ENCODE results near the gene ZBTB21.

ZBTB21 gene

DNA sequence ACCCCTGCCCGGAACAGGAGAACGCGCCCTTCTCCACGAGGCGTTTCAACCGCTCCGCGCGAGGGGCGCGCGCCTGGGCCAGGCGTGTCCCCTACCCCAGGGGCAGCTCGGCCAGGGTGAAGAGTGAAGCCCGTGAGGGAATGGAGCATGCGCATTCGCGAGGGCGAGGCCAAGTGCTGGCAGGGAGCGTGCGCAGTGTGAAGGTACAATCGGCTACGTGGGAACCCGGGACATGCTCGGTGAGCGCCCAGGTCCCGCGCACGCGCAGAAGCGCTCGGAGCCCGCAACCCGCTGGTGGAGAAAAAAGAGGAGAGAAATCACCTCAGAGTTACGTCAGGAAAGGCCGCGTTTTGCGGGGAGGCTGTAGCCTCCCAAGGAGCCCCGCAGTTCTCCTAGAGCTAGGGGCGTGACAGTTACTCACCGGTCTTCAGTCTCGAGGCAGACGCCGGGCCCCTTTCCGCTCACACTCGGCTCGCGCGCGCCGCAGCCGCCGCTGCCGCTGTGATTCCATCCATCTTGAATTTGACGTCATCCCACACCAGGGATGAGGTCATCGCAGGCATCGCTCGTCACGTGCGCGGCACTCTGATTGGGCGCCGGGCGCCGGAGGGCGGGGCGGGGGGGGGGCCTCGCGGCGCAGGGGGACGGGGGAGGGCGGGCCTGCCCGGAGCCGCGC, at the start of gene ZBTB21:
Gene ZBTB21 (minus strand): TSS at position 530 of the 676 bp plus-strand sequence. CDS start 16,265 bp downstream, outside the sequence.
- peaks cover 28% of the 10 kb centered on the region for H3K4me1 Mint-ChIP-seq
- peak; percentile 91 for ATAC-seq
- peak within 1 kb of the TSS; percentile 99 for H3K27ac Mint-ChIP-seq
- no peaks in the 10 kb centered on the region for H3K9me3 Mint-ChIP-seq
- peak; percentile 96 to 99 for DNase-seq (ENCODE audit: low spot score in 2 of 2)
- peaks cover 40% of the 10 kb centered on the region for H3K36me3 Mint-ChIP-seq
- H3K4me3 Mint-ChIP-seq: peak within 1 kb of the TSS; percentile 89

DNA sequence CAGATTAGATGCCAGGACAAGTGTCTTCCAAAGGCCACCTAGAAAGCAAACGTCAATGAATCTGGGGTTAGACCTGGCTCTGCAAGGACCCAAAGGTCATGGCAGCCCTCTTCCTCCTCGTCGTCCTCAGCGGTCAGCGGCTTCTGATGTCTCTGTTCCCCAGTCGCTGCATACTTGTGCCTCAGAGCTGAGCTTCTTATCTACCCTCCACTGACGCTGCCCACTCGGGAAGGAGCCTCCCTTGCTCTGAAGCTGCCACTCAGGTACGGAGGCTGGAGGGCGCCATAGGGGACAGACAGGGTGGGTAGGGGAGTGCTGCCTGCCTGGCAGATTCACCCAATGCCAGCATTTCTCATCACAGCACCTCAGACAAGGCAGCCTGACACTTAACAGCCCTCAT, 49.6 kb upstream of the ZBTB21 start:
- no peak overlapping the region for H3K27ac Mint-ChIP-seq
- H3K9me3 Mint-ChIP-seq: no peaks in the 10 kb centered on the region
- peaks cover 38% of the 10 kb centered on the region for H3K4me1 Mint-ChIP-seq
- H3K36me3 Mint-ChIP-seq: no peaks in the 10 kb centered on the region
- DNase-seq (ENCODE audit: low spot score in 2 of 2) (no peak), ATAC-seq (no peak)
- no peak overlapping the region for H3K4me3 Mint-ChIP-seq

DNA sequence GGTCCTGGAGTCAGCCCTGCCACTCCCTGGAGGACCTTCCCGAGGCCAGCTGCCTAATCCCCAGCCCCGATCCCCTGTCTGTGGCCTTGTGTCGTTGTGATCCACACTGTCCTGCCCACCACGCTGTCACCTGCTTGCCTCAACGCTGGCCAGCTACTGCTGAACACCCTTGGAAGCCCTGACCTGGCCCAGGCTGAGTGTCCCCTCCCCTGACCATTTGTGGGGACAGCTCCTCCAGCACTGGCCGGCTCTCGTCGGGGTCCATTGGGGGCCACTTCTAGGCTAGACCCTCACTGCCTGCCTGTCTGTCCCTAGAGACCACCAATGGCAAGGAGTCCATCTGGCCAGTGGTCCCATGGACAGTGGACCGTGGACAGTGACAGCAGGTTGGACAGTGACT, 49.0 kb upstream of the ZBTB21 start:
- Mint-ChIP-seq H3K9me3 (no peaks in the 10 kb centered on the region), H3K36me3 (no peaks in the 10 kb centered on the region), H3K4me3 (no peak overlapping the region), H3K4me1 (peaks cover 33% of the 10 kb centered on the region), H3K27ac (no peak overlapping the region)
- DNase-seq (ENCODE audit: low spot score in 2 of 2): no peak
- no peak for ATAC-seq

- DNase-seq (ENCODE audit: low spot score in 2 of 2) (no peak), ATAC-seq (no peak)
- H3K4me1 Mint-ChIP-seq: peaks cover 29% of the 10 kb centered on the region
- no peaks in the 10 kb centered on the region for H3K9me3 Mint-ChIP-seq
- no peaks in the 10 kb centered on the region for H3K36me3 Mint-ChIP-seq
- H3K4me3 Mint-ChIP-seq: no peak overlapping the region
- H3K27ac Mint-ChIP-seq: no peak overlapping the region
Observed at GRCh38 chr21:42058631-42059111, 48.5 kb upstream of the ZBTB21 start.

DNA sequence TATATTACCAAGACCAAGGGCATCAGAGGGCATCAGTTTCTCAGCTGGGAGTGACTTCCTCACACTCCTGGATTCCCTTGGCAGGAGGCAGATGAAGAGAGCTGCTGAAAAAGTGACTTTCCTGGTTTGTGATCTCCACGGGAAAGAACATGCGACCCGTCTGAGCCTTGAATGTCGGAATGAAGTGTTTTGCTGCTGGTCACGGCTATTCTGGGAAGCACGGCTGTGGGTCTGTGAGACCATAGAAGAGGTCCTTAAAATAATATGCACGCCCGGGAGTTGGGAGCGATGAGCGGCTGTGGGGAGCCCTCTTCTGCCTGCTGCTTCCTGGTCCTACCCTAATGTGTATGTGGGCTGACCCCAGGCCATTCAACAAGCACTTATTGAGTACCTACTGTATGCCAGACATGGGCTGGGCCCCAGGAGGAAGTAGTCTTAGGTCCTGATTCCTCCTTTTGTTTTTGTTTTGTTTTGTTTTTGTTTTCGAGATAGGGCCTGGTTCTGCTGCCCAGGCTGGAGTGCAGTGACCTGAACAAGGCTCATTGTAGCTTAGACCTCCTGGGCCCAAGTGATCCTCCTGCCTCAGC, 47.8 kb upstream of the ZBTB21 start:
- no peaks in the 10 kb centered on the region for H3K36me3 Mint-ChIP-seq
- no peak overlapping the region for H3K27ac Mint-ChIP-seq
- H3K4me3 Mint-ChIP-seq: no peak overlapping the region
- no peak for ATAC-seq
- peaks cover 21% of the 10 kb centered on the region for H3K4me1 Mint-ChIP-seq
- DNase-seq (ENCODE audit: low spot score in 2 of 2): no peak
- H3K9me3 Mint-ChIP-seq: no peaks in the 10 kb centered on the region

DNA sequence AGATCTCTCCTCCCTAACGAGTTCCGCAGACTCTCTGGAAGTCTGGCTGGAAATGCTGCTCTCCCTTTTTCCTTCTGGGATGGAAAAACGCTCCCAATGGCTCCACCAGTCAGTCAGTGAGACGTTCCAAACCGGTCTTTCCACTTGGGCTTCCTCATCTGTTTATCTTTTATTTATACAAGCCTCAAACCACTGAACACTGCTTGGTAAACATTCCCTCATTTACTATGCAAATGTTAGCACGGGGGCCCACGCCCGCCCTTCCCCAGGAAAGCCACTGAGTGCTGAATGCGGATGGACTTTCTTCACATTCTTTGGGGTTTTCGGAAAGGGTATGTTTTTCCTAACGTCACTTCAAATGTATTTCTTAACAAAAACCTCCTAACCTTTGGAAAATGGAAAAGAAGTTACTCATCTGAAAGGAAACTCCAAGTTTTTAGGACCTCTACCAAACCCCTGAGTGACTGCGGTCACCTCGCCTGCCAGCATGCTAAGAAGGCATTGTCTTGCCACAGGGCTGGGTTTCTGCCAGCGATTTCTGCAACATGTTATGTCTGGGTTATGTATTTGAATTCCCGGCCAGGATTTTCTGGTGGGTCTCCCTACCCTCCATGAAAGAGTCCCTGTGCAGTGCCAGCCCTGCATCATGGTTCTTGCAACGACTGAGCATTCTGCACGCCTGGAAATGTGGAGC, 47.0 kb upstream of the ZBTB21 start:
- peaks cover 13% of the 10 kb centered on the region for H3K4me1 Mint-ChIP-seq
- no peak overlapping the region for H3K27ac Mint-ChIP-seq
- no peak overlapping the region for H3K4me3 Mint-ChIP-seq
- no peaks in the 10 kb centered on the region for H3K36me3 Mint-ChIP-seq
- ATAC-seq (no peak), DNase-seq (ENCODE audit: low spot score in 2 of 2) (no peak)
- H3K9me3 Mint-ChIP-seq: no peaks in the 10 kb centered on the region

DNA sequence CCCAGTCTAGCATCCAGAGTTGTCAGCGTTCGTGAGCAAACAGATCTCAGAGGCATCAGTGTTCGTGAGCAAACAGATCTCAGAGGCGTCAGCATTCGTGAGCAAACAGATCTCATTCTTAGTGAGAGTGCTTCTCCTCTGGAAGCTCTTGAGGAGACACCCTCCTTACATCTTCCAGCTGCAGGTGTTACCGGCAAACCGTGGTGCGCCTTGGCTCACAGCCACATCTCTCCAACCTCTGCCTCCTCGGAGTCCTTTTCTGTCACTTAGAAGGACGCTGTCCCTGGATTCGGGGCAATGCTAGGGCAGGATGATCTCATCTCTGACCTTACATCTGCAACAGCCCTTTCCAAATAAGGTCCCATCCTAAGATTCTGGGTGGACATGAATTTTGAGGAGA, 46.3 kb upstream of the ZBTB21 start:
- Mint-ChIP-seq H3K27ac (no peak overlapping the region), H3K4me3 (no peak overlapping the region), H3K36me3 (no peaks in the 10 kb centered on the region), H3K9me3 (no peaks in the 10 kb centered on the region), H3K4me1 (peaks cover 7% of the 10 kb centered on the region)
- no peak for ATAC-seq
- no peak for DNase-seq (ENCODE audit: low spot score in 2 of 2)

DNA sequence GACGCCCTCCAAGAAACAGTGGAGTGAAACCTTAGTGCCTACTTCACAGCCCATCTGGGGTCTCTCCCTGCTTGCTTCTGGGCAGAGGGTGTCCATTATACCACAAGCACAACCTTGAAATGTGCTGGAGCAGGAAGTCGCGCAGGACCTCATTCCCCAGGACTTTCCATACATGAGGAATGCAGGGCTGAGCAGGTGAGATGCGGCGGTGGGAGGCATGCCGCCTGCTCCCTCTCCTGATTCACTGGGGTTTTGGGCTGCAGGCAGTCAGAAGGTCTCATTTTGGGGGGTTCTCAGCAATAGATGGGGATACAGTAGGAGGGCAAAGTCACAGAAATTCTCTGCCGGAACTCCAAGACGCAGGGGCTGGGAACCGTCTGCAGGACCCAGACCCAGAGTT, 45.3 kb upstream of the ZBTB21 start:
- DNase-seq (ENCODE audit: low spot score in 2 of 2): no peak
- H3K36me3 Mint-ChIP-seq: no peaks in the 10 kb centered on the region
- H3K4me3 Mint-ChIP-seq: no peak overlapping the region
- ATAC-seq: no peak
- H3K4me1 Mint-ChIP-seq: no peaks in the 10 kb centered on the region
- no peak overlapping the region for H3K27ac Mint-ChIP-seq
- H3K9me3 Mint-ChIP-seq: no peaks in the 10 kb centered on the region

DNA sequence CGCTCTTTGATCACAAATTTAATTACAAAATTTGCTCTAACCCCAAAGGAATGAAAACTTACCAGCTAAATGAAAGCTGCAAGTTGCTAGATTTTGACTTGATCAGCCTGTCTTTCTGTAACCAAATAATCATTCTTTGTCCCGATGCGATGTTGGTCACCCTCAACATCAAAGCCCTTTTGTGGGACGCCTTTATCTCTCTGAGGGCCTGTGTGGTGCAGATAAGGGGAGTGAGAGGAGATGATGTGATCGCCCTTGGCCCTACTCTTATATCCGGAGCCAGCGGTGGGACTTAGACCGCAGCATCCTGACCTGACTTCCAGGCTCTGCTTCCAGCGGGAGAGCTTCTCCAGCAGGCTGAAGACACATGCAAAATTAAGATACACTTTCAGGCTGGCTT, 41.6 kb upstream of the ZBTB21 start:
- no peak for DNase-seq (ENCODE audit: low spot score in 2 of 2)
- Mint-ChIP-seq H3K27ac (no peak overlapping the region), H3K4me1 (no peaks in the 10 kb centered on the region), H3K36me3 (no peaks in the 10 kb centered on the region), H3K4me3 (no peak overlapping the region), H3K9me3 (no peaks in the 10 kb centered on the region)
- no peak for ATAC-seq

DNA sequence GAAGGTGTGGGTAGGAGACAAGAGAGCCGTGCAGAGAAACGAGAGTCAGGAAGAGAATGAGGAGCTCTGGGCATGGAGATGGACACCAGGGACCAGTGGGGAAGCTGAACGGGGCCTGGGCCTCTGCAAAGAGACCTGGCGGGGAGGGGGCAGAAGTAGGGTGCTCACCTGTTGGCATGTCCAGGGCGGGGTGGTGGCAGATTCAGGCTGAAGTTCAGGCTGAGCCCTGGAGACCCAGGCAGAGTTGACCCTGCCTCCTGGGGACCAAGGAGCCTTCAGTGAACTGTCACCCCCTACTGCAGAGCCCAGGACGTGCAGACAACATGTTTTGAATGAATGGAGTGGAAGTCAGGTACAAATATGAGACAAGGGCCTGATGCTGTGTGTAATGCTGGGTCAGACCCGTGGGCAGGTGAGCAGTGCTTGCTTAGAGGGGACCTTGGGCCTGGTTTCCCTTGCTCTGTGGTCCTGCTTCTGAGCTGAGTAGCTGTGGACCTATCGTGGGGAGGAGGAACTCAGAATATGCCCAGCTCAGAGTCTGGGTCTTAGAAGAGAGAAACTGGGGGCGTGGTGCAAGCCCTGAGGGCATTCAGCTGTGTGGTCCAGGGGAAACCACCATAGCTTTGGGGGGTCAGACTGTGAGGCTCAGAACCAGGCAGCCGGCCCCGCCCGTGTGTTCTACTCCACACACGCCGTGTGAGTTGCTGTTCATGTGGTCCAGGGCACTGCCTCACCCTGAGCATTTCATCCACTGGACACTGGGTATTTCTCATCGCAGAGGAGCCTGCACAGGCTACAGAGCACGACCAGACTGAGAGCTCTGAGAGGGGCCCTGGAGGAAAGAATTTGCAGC, 39.6 kb upstream of the ZBTB21 start:
- ATAC-seq (peak; percentile 26), DNase-seq (ENCODE audit: low spot score in 2 of 2) (no peak)
- Mint-ChIP-seq H3K4me1 (no peaks in the 10 kb centered on the region), H3K36me3 (no peaks in the 10 kb centered on the region), H3K27ac (no peak overlapping the region), H3K9me3 (no peaks in the 10 kb centered on the region), H3K4me3 (no peak overlapping the region)

GRCh38 chr21:42048870-42049577, 38.9 kb upstream of the ZBTB21 start:
- H3K9me3 Mint-ChIP-seq: no peaks in the 10 kb centered on the region
- no peaks in the 10 kb centered on the region for H3K4me1 Mint-ChIP-seq
- DNase-seq (ENCODE audit: low spot score in 2 of 2): no peak
- no peak overlapping the region for H3K4me3 Mint-ChIP-seq
- H3K27ac Mint-ChIP-seq: no peak overlapping the region
- no peak for ATAC-seq
- no peaks in the 10 kb centered on the region for H3K36me3 Mint-ChIP-seq

DNA sequence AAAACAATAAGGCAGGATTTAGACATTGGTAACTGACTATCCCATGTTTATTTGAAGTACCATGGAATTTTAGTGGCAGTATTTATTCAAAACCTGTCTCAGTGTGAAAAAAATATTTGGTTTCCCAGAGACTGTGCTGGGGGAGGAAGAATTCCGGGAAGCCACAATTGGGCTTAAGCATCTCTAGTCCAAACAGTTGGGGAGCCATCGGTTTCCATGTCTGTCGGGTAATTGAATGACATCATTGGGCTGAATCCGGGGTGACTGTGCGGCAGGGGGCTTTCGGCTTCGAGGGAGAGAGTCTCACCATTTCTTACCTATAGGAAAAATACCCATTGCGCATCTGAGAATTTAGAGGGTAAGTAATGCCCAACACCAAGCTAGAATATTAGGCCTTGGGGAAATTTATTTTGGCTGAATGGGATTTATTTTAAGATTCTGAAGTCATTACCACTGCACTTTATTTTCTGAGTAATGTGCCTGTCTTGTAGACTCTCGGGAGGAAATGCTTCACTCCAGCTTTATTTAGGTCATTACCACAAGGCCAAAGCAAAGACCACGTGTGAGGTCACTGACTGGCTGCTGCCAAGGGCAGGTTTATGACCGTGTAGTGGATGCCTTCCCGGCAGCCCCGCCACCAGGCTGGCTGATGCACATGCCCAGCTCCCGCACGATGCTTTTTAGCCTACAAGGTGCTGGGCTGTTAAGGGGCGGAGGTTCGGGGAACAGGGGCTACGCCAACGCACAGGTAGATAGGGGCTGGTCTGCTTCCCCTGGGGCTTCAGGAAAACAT, 37.9 kb upstream of the ZBTB21 start:
- Mint-ChIP-seq H3K27ac (no peak overlapping the region), H3K36me3 (no peaks in the 10 kb centered on the region), H3K9me3 (no peaks in the 10 kb centered on the region), H3K4me3 (no peak overlapping the region), H3K4me1 (no peaks in the 10 kb centered on the region)
- DNase-seq (ENCODE audit: low spot score in 2 of 2) (no peak), ATAC-seq (peak; percentile 40)

DNA sequence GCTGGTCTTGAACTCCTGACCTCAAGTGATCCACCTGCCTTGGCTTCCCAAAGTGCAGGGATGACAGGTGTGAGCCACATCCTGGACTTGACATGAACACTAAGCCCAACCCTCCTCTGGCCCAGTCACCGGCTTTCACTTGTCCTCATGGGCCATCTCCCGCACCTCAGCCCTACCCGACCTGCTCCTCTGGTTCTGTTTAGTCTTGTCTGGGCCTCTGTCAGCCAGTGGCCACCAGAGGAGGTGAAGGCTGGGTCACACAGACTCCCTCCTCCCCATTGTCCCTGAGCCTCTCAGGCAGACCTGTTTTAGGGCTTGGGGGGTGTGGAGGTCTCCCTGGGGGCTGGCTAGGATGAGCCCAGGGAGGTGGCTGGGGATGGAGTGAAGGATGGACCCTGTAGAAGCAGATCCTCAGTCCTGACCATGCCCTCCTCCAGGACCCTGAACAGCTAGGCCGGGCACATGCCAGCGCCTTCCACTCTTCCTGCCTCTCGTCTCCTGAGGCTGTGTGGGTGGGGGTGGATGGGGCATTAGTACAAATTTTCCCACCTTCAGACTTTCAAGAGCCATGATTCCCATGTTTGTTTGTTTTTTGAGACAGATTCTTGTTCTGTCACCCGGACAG, 34.8 kb upstream of the ZBTB21 start:
- no peaks in the 10 kb centered on the region for H3K36me3 Mint-ChIP-seq
- no peaks in the 10 kb centered on the region for H3K9me3 Mint-ChIP-seq
- no peak for DNase-seq (ENCODE audit: low spot score in 2 of 2)
- ATAC-seq: no peak
- no peaks in the 10 kb centered on the region for H3K4me1 Mint-ChIP-seq
- no peak overlapping the region for H3K27ac Mint-ChIP-seq
- H3K4me3 Mint-ChIP-seq: no peak overlapping the region

GRCh38 chr21:42043961-42044360, 33.8 kb upstream of the ZBTB21 start:
- H3K4me1 Mint-ChIP-seq: no peaks in the 10 kb centered on the region
- H3K36me3 Mint-ChIP-seq: no peaks in the 10 kb centered on the region
- H3K4me3 Mint-ChIP-seq: no peak overlapping the region
- H3K9me3 Mint-ChIP-seq: no peaks in the 10 kb centered on the region
- ATAC-seq (no peak), DNase-seq (ENCODE audit: low spot score in 2 of 2) (no peak)
- no peak overlapping the region for H3K27ac Mint-ChIP-seq

Data from stimulated activated effector memory CD8-positive, alpha-beta T cell treated with anti-CD3 and anti-CD28 coated beads, Interleukin-12 subunit alpha, Interleukin-12 subunit beta, amount 100 ng/mL, for 72 hours (primary cell).